Stromal cell of bone marrow (primary cell): ENCODE data around the gene ATMIN.
A peak's percentile ranks its signal among the peaks of the same experiment; 100 is the strongest.

Experiments
- DNase-seq: peaks from one replicate; pipeline ENCODE4 v3.0.0-alpha.2; 2012; ENCODE audit warnings: low read depth

Gene ATMIN, protein sequence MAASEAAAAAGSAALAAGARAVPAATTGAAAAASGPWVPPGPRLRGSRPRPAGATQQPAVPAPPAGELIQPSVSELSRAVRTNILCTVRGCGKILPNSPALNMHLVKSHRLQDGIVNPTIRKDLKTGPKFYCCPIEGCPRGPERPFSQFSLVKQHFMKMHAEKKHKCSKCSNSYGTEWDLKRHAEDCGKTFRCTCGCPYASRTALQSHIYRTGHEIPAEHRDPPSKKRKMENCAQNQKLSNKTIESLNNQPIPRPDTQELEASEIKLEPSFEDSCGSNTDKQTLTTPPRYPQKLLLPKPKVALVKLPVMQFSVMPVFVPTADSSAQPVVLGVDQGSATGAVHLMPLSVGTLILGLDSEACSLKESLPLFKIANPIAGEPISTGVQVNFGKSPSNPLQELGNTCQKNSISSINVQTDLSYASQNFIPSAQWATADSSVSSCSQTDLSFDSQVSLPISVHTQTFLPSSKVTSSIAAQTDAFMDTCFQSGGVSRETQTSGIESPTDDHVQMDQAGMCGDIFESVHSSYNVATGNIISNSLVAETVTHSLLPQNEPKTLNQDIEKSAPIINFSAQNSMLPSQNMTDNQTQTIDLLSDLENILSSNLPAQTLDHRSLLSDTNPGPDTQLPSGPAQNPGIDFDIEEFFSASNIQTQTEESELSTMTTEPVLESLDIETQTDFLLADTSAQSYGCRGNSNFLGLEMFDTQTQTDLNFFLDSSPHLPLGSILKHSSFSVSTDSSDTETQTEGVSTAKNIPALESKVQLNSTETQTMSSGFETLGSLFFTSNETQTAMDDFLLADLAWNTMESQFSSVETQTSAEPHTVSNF

DNA sequence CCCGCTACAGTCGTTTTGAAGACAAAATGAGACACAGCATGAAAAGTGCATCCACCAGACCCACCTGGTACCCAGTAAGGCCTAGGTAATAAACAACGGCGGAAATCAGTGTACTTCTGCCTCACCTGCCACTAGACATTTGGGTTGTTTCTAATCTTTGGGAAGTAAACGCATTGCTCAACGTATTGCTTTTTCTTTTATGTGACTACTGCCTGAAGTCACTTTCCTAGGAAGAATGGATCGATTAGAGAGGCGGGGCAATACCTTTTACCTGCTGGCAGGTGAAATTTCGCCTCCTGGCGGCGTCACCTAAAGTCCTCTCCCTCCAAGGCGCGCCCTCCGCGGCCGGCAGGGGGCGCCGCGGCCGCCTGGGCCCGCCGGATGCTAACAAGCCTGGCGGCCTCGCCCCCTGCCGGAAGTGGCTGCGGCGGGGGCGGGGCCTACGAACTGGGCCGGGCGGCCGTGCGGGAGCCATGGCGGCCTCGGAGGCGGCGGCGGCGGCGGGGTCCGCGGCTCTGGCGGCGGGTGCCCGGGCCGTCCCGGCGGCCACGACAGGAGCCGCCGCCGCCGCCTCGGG lies at the start of gene ATMIN:
Gene ATMIN, plus strand, starts transcription at position 445 of the 577 bp plus-strand sequence. Its CDS starts 29 bp downstream, at position 474.
- peak; percentile 77 for DNase-seq

DNA sequence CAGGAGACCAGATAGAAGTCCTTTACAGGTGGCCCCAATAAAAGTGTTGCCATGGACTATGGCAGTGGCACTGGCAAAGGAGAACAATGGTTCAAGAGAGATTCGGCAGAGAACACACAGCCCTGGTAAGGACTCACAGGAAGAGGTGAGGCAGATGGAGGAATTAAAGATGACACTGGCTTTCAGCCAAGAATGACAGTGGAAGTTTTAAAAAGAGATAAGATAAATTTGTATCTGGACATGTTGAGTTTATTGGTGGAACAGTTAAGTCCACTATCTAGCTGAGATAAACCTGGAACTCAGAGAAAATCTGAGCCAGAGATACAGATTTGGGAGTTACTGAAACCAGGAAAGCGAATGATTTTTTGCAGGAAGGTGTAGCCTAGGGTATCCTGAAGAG lies 49.1 kb upstream of the ATMIN start:
- DNase-seq: no peak

DNA sequence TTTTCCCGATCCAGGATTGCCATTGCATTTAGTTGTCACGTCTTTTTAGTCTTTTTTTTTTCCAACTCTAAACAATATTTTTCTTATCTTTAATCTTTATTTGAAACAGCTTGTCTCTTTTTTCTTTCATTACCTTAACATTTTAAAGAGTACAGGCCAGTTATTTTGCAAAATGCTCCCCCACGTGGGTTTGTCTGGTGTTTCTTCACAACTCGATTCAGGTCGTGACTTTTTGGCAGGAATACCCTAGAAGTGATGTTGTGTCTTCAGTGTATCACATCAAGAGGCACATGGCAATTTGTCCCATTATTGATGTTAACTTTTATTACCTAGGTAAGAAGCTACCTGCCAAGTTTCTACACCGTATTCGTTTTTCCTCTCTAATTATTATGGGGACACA lies 46.9 kb upstream of the ATMIN start:
- no peak for DNase-seq

DNA sequence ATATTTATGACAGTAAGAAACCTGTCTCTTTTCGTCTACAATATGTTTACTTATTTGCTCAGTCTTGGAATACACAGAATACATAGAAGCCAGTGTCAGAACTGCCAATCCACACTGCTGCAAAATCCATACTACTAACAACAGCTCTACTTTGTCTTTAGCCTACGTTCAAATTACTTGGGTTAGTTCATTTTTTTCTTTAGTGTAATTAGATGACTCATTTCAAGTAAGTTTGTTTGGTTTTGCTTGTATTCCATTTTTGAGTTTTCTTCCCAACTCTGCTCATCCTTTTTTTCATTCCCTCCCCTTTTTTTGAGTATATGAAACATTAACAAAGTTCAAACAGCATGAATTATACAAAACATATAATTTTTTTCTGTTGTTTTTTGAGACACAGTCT lies 45.8 kb upstream of the ATMIN start:
- DNase-seq: no peak

DNA sequence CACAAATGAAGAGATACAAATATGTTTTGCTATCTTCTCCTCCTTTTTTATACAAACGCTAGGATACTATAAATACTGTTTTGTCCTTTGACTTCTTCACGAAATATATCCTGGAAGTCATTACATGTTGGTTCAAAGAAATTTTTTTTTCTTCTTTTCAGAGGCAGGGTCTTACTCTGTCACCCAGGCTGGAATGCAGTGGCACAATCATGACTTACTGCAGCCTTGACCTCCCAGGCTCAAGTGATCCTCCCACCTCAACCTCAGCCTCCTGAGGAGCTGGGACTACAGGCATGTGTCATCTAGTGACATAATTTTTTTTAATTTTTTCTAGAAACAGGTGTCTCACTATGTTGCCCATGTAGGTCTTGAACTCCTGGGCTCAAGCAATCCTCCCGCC lies 45.1 kb upstream of the ATMIN start:
- no peak for DNase-seq

DNA sequence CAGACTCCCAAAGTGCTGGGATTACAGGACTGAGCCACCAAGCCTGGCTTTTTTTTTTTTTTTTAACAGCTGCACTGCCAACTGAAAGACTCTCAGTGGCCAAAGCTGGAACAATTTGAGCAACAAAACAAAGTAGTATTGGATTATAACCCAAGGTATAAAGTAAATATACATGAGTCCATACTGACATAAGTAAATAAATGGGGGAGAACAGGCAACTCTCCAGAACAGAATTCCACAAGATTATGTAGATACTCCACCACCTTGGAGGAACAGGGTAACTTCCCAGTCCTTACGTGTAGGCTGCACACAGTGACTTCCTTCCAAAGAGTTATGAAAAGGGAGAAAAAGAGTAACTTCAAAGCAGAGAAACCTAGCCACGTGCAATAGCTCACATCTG lies 44.7 kb upstream of the ATMIN start:
- DNase-seq: no peak

DNA sequence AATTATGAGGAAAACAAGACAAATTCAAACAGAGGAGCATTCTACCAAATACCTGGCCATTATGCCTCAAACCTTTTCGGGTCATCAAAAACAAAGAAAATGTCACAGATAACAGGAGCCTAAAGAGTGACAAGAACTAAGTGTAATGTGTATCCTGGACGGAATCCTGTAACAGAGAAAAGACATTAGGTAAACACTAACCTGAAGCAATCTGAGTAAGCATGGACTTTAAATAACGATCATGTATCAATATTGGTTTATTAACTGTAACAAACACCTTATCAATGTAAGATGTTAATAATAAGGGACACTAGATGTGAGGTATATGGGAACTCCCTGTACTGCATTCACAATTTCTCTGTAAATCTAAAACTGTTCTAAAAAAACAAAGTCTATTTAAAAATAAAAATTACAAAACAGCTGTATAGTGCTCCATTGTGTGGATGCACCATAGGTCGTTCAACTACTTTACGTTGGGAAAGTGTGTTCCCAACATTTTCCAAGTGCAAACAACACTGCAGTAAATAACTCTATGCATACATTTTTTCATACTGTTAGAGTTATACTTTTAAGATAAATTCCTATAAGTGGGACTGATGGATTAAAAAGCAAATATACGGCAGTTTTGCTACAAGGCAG lies 43.7 kb upstream of the ATMIN start:
- DNase-seq: no peak

DNA sequence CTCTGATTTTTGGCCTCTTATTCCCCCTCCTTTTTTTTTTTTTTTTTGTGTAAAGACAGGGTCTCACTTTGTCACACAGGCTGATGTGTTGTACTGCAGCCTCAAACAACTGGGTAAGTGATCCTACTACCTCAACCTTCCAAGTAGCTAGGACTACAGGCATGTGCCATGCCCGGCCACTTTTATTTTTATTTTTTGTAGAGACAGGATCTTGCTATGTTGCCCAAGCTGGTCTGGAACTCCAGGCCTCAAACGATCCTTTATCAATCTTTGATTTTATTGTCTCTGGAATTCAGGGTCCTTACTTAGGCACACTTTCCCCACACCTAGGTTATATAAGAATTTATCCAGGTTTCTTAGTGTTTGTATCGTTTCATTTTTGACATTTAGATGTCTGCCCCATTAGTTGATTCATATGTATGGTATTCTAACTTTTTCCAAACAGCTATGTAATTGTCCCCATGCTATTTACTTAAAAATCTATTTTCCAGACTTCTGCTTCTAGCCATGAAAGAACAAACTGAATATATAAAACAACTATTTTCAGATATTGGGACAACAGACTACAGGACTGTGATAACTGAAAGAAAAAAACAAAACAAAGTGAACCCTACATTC lies 42.9 kb upstream of the ATMIN start:
- no peak for DNase-seq

DNA sequence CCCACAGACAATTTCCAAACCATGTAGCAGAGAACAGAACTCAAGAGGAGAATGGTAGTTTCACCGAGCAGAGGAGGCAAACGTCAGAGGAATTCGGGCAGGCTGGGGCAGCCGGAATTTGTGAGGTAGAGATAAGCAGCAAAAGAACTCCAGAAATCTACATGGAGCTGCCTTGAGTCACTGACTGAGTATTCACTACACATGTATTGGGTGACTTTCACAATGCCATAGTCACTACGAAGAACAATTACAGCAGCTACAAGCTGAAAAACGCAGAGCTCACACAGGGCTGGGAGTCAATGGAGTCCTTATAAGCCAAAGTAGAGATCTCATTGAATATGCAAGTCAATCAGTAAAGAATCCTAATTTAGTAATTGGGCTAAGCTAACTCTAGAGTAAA lies 42.3 kb upstream of the ATMIN start:
- DNase-seq: peak; percentile 27

DNA sequence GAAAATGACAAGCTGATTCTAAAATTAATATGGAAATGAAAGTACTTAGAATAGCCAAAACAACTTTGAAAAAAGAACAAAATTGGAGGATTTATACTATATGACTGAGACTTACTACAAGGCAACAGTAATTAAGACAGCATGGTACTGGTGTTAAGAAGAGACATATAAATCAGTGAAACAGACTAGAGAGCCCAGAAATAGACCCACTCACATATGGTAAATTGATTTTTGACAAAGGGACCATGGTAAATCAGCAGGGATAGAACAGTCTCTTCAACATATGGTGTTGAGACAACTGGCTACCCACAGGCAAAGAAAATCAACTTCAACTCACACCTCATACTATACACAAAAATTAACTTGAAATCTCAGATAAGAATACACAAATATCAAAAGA lies 41.8 kb upstream of the ATMIN start:
- no peak for DNase-seq

DNA sequence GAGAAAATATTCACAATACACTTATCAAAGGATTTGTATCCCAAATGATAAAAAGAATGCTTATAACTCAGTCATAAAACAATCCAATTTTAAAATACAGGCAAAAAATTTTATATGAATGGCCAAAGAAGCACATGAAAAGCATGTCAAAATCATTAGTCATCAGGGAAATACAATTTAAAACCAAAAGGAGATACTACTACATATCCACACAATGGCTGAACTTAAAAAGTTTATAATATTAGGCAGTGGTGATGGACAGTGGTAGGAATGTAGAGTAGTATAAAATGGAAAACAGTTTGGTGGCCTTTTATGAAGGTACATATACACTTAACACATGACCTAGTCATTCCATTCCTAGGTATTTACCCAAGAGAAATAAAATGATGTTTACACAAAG lies 41.2 kb upstream of the ATMIN start:
- no peak for DNase-seq

DNA sequence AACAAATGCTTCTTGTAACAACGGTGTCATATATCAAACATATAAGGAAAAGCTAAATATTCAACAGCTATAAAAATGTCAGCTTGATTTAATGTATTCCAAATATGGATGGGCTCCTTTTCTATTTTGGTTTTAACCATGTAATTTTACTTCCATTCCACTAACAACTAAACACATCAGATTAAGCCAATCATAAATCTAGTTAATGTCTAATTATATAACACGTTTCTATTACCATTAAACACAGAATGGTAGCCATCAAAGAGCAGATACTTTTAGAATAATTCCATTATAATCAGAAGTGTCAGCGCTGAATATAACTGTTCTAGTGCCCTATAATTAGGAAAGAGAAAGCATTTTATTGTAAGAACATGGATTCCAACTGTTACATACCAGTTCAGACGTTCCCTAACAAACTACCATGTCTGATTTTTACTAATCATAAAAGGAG lies 38.9 kb upstream of the ATMIN start:
- no peak for DNase-seq

DNA sequence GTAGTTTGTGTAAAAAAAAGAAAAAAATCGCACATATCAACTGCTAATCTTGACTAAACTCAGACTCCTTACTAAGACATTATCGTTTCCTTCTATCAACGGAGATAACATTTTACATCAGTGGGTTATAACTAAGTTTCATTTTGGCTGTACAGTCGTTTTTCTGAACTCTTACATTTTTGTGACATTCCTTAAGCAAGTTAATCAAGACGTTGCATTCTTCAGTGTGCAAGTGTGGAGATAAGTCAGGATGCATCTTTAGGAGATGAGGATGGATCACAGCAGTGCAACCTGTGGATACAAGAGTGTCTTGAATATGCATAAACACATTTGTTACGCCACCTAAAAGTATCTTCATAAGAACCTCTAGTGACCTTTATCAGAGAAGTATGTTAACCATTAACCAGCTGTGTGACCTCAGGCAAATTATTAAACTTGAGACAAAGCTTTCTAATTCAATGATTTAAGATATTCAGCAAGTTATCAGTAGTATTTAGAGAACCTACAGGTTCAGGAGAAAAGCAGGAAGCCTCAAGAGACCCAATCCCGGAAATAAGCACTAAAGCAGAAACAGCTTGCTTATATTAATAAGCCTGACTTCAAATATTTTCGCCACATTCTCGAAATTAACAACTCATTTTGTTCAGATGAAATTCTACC lies 38.4 kb upstream of the ATMIN start:
- no peak for DNase-seq

DNA sequence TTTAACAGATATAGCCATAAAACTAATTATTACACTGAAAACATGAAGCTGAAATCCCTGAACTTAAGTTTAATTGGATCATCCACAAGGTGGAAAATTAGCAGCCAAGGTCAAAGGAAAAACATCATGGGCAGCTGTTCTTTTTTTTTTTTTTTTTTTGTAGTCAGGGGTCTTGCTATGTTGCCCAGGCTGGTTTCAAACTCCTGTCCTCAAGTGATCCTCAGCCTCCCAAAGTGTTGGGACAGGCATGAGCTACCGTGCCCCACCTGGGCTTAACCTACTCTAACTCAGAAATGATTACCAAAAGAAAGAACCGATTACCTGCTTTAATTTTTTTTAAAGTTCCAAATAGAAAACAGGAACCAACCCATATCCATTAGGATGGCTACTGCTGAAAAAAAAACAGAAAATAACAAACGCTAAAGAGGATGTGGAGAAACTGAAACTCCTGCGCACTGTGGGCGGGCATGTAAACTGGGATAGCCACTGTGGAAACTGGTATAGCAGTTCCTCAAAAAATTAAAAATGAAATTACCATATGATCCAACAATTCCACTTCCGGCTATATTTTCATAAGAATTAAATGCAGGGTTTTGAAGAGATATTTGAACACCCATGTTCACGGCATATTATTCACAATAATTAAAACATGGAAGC lies 37.5 kb upstream of the ATMIN start:
- DNase-seq: no peak

DNA sequence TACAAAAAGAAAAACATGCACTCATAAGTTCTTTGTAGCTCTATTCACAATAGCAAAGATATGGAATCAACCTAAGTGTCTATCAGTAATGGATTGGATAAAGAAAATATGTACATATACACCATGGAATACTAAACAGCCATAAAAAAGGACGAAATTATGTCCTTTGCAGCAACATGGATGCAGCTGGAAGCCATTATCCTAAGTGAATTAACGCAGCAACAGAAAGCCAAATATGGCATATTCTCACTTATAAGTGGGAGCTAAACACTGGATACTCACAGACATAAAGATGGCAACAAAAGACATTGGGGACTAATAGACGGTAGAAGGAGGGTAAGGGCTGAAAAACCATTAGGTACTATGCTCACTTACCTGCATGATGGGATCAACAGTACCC lies 34.8 kb upstream of the ATMIN start:
- no peak for DNase-seq

DNA sequence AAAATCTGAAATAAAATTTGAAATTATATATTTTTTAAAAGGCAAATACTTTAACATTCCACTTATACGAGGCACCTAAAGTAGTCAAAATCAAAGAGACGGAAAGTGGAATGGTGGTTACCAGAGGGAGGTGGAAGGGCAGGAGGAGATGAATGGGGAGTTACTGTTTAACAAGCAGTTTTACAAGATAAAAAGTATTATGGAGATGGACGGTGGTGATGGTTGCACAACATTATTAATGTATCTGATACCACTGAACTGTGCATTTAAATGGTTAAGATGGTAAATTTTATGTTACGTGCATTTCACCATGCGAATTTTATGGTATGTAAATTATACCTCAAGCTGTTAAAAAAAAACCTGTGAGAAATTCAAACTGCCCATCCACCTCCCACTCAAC lies 34.3 kb upstream of the ATMIN start:
- no peak for DNase-seq

DNA sequence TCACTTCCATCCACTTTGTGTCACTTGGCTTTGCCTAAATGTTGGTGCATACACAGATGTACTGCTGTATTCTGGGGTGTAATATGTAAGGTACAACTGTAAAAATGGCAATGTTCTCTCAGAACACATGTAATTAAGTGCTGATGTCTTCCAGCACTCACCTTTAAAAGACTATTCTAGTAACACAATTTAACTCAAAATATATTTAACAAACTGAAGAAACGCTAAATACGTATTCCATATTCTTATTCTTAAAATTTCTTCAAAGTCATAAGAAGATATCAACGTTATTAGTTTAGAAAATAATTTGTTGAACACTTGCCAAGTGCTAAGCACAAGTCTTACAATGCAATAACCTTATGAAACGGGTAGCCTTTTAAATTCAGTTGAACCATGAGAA lies 32.6 kb upstream of the ATMIN start:
- DNase-seq: no peak

DNA sequence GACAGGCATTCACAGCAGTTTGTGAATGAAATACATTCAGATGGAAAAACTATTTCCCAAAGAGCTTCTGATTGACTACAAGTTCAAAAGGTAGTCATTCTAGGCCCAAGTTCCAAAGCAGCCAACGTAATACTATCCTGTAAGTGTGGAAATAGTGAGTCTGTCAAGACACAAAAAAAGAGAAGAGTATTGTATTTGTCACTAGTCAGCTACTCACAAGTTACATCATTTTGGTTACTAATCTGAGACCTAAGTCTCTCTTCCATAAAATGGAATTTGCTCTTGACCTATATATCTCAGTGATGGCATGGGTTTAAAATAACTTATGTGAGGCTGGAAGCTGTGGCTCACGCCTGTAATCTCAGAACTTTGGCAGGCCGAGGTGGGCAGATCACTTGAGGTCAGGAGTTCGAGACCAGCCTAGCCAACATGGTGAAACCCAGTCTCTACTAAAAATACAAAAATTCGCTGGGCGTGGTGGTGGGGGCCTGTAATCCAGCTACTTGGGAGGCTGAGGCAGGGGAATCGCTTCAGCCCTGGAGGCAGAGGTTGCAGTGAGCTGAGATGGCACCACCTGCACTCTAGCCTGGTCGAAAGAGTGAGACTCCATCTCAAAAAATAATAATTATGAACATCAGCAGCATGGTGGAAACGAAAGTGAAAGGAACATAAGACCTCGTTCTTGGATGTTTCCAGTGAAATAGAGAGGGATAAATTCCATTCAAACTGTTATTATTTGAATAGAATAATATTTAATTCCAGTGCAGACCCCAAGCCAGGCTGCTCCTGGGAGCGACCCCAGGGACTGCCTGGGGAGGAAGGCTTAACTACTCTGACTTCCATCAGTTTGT lies 31.8 kb upstream of the ATMIN start:
- peak; percentile 36 for DNase-seq

DNA sequence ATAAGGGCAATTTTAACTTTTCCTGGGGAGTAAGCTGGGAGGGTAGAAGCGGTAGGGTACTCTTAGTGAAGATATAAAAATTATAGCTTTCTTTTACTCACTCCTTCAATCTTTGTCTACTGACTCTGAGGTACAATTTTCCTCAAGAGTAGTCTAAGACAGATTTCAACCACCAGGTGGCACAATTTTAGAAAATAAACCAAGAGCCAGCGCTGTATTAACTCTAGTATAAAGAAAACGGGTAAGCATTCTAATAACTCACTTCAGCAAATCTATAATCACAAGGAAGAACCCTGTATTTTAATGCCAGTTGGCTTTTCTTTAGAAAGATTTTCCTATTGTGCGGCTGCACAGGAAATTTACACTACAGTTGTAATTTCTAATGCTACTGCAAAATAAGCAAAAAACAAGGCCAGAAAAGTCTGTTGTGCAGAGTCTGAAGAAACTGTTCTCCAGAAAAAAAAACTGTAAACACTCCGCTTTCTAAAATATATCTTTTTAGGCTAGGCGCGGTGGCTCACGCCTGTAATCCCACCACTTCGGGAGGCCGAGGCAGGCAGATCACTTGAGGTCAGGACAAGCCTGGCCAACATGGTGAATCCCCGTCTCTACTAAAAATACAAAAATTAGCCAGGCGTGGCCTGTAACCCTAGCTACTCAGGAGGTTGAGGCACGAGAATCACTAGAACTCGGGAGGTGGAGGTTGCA lies 30.8 kb upstream of the ATMIN start:
- peak; percentile 53 for DNase-seq
